H1 (cell line): Measurements from ENCODE around the gene OPN1MW3. TPM values are rescaled to one million over a fixed set of nuclear protein-coding genes. Genes with fewer than 3 reads are reported as not detected.
"Not testable (repeated sequence)": the region's sequence is repeated elsewhere in the genome, so short reads cannot be mapped to it uniquely, and the experiment has no call there.

Experiments
- CTCF ChIA-PET: fragments of 300-600 bp; sonication (Branson Sonifier 250); formaldehyde crosslinking; loops from one replicate; lab custom pipeline; 2021; ENCODE audit not compliant: partially characterized antibody; lab: Charles Lee
- POLR2A ChIA-PET: fragments of 300-600 bp; sonication (Branson Sonifier 250); formaldehyde crosslinking; loops from one replicate; lab custom pipeline; 2021; ENCODE audit warnings: inconsistent platforms; ENCODE audit not compliant: partially characterized antibody; lab: Charles Lee
- DNase-seq, 2 experiments: peaks; one replicate each; pipeline versions ENCODE4 v3.0.0 to v3.0.0-alpha.2; 2010 to 2022; ENCODE audit warnings: low spot score in 2 of 2, low read depth in 1 of 2, mixed read lengths in 1 of 2
- FAIRE-seq: peaks from 2 replicates; lab custom pipeline; 2011; peaks lifted over from hg19 to GRCh38; lab: Jason Lieb, UNC
- H2AFZ ChIP-seq: 2 replicates; pipeline ENCODE4 v1.8.1; 2012; ENCODE audit warnings: low read length, inconsistent platforms
- H2AK5ac ChIP-seq: 2 replicates; pipeline ENCODE4 v1.6.1; 2013; ENCODE audit warnings: low read depth, low read length
- H2BK120ac ChIP-seq: replicated peaks from 2 replicates; pipeline ENCODE3; 2013; ENCODE audit warnings: low read depth, low read length, inconsistent platforms
- H2BK12ac ChIP-seq: 2 replicates; pipeline ENCODE4 v1.6.1; 2013; ENCODE audit warnings: low read depth, low read length
- H2BK15ac ChIP-seq: 2 replicates; pipeline ENCODE4 v1.6.1; 2013; ENCODE audit warnings: low read length
- H2BK20ac ChIP-seq: 2 replicates; pipeline ENCODE4 v1.6.1; 2013; ENCODE audit warnings: low read length
- H2BK5ac ChIP-seq: 2 replicates; pipeline ENCODE4 v1.6.1; 2013; ENCODE audit warnings: low read depth, low read length
- H3K14ac ChIP-seq: 2 replicates; pipeline ENCODE4 v1.6.1; 2013; ENCODE audit warnings: inconsistent platforms; ENCODE audit not compliant: insufficient read length
- H3K18ac ChIP-seq: 2 replicates; pipeline ENCODE4 v1.6.1; 2013; ENCODE audit warnings: low read length; ENCODE audit errors: extremely low read depth
- H3K23ac ChIP-seq: 2 replicates; pipeline ENCODE4 v1.6.1; 2013; ENCODE audit warnings: inconsistent platforms; ENCODE audit not compliant: insufficient read length
- H3K23me2 ChIP-seq: 2 replicates; pipeline ENCODE4 v1.6.1; 2013; ENCODE audit warnings: low read depth, low read length
- H3K27ac ChIP-seq: 2 replicates; pipeline ENCODE4 v1.6.1; 2011; ENCODE audit warnings: low read depth, low read length, inconsistent platforms
- H3K27me3 ChIP-seq, 4 experiments: replicated peaks in 1 of 4; 1 replicate in 1 of 4; 2 replicates in 3 of 4; pipeline versions ENCODE4 v1.6.1 to v1.8.1; 2011 to 2013; ENCODE audit warnings: low read length in 3 of 4, mild to moderate bottlenecking in 3 of 4, inconsistent platforms in 2 of 4, mixed read lengths in 2 of 4, moderate library complexity in 1 of 4; ENCODE audit not compliant: control insufficient read depth in 3 of 4, insufficient read depth in 3 of 4; ENCODE audit errors: extremely low read depth in 1 of 4
- H3K36me3 ChIP-seq, 4 experiments: 2 replicates each; pipeline versions ENCODE4 v1.6.1 to v1.8.1; 2011 to 2013; ENCODE audit warnings: mild to moderate bottlenecking in 4 of 4, low read length in 3 of 4, moderate library complexity in 2 of 4, control low read depth in 1 of 4, inconsistent platforms in 1 of 4; ENCODE audit not compliant: insufficient read depth in 4 of 4, control insufficient read depth in 2 of 4
- H3K4ac ChIP-seq: replicated peaks from 2 replicates; pipeline ENCODE3; 2013; ENCODE audit warnings: low read length, low read depth, mixed read lengths, inconsistent platforms; ENCODE audit not compliant: insufficient read length
- H3K4me1 ChIP-seq, 4 experiments: replicated peaks in 1 of 4; 1 replicate in 1 of 4; 2 replicates in 3 of 4; pipeline versions ENCODE4 v1.6.1 to v1.8.1; 2011 to 2013; ENCODE audit warnings: low read length in 3 of 4, inconsistent platforms in 2 of 4, mixed read lengths in 1 of 4; ENCODE audit not compliant: insufficient read depth in 4 of 4, control insufficient read depth in 3 of 4
- H3K4me2 ChIP-seq, 2 experiments: 2 replicates each; pipeline versions ENCODE4 v1.6.1 to v1.8.1; 2011 to 2013; ENCODE audit warnings: low read depth in 2 of 2, low read length in 2 of 2, control low read depth in 1 of 2, inconsistent platforms in 1 of 2, mild to moderate bottlenecking in 1 of 2; ENCODE audit not compliant: insufficient read depth in 1 of 2
- H3K4me3 ChIP-seq, 4 experiments: fragments of 200-600, 300-600 bp in 1 of 4; sonication (generic), shearing (Covaris generic), sonication (Bioruptor Twin) in 1 of 4; 2 replicates each; pipeline versions ENCODE4 v1.5.1 to v1.8.1; 2011 to 2016; ENCODE audit warnings: low read length in 4 of 4, low read depth in 3 of 4, control low read depth in 2 of 4, inconsistent platforms in 2 of 4, mild to moderate bottlenecking in 2 of 4, mixed read lengths in 1 of 4, moderate library complexity in 1 of 4; ENCODE audit not compliant: insufficient read depth in 2 of 4; ENCODE audit errors: extremely low read depth in 1 of 4
- H3K56ac ChIP-seq: replicated peaks from 2 replicates; pipeline ENCODE3; 2013; ENCODE audit warnings: low read depth, mild to moderate bottlenecking, mixed read lengths, low read length, inconsistent platforms; ENCODE audit not compliant: insufficient read length
- H3K79me1 ChIP-seq: 2 replicates; pipeline ENCODE4 v1.6.1; 2013; ENCODE audit warnings: low read depth, low read length, control low read depth
- H3K79me2 ChIP-seq, 2 experiments: 2 replicates each; pipeline versions ENCODE4 v1.6.1 to v1.8.1; 2012 to 2013; ENCODE audit warnings: low read length in 2 of 2, mild to moderate bottlenecking in 2 of 2, inconsistent platforms in 1 of 2; ENCODE audit not compliant: insufficient read depth in 2 of 2, control insufficient read depth in 1 of 2
- H3K9ac ChIP-seq, 4 experiments: replicated peaks in 1 of 4; 1 replicate in 1 of 4; 2 replicates in 3 of 4; pipeline versions ENCODE4 v1.6.1 to v1.8.1; 2011 to 2013; ENCODE audit warnings: low read depth in 3 of 4, low read length in 3 of 4, control low read depth in 2 of 4, mild to moderate bottlenecking in 2 of 4, moderate library complexity in 2 of 4, inconsistent platforms in 1 of 4; ENCODE audit errors: extremely low read depth in 1 of 4
- H3K9me3 ChIP-seq, 2 experiments: 2 replicates each; pipeline versions ENCODE4 v1.6.1 to v1.8.1; 2012 to 2013; ENCODE audit warnings: mild to moderate bottlenecking in 2 of 2, moderate library complexity in 2 of 2, control low read depth in 1 of 2, inconsistent platforms in 1 of 2, low read depth in 1 of 2, low read length in 1 of 2, mixed read lengths in 1 of 2; ENCODE audit not compliant: insufficient read depth in 2 of 2
- H4K20me1 ChIP-seq, 2 experiments: replicated peaks in 1 of 2; 2 replicates each; pipeline versions ENCODE3 to v1.8.1; 2011 to 2013; ENCODE audit warnings: inconsistent platforms in 2 of 2, low read length in 2 of 2, mild to moderate bottlenecking in 1 of 2; ENCODE audit not compliant: insufficient read depth in 2 of 2, control insufficient read depth in 1 of 2
- H4K5ac ChIP-seq: 2 replicates; pipeline ENCODE4 v1.6.1; 2013; ENCODE audit warnings: low read length, low read depth, mixed read lengths, inconsistent platforms; ENCODE audit not compliant: insufficient read length
- H4K8ac ChIP-seq: 2 replicates; pipeline ENCODE4 v1.8.0; 2013; ENCODE audit warnings: mild to moderate bottlenecking, moderate library complexity, low read length, inconsistent platforms; ENCODE audit not compliant: insufficient read depth; ENCODE audit errors: extremely low read depth
- H4K91ac ChIP-seq: replicated peaks from 2 replicates; pipeline ENCODE3; 2013; ENCODE audit warnings: low read length, mixed read lengths, inconsistent platforms; ENCODE audit not compliant: insufficient read length
- WGBS, 2 experiments: shearing (Covaris generic) in 1 of 2; methylation state at CpG; one replicate each; pipeline versions ENCODE4 v1.1.6 to v1.1.7; 2013 to 2015; ENCODE audit warnings: low lambda C conversion rate in 2 of 2, mixed read lengths in 2 of 2, inconsistent platforms in 1 of 2, low coverage in 1 of 2, missing lambda C conversion rate in 1 of 2; ENCODE audit not compliant: insufficient replicate concordance in 2 of 2, insufficient coverage in 1 of 2, insufficient read length in 1 of 2; ENCODE audit errors: extremely low coverage in 1 of 2, missing lambda C conversion rate in 1 of 2; 5-methylcytosine and 5-hydroxymethylcytosine counted together
- polyA plus RNA-seq, 7 experiments: library from polyadenylated mRNA; depleted of rRNA in 3 of 7; stranded (reverse) in 5 of 7; unstranded in 2 of 7; fragments of >200 nt in 5 of 7; fragments of 200-250 nt in 2 of 7; gene quantifications; 1 replicate in 5 of 7; 2 replicates in 1 of 7; 4 replicates in 1 of 7; pipeline versions ENCODE4 v1.2.1 to v1.2.3, GENCODE V29; 2011 to 2013; ENCODE audit warnings: missing spikeins in 2 of 7, mixed read lengths in 2 of 7
- total RNA-seq: library from RNA; stranded (reverse); fragmentation: NEBNext Ultra II Directional; extraction: Animal tissue kit (Norgen Biotek cat#: 25700); gene quantifications from 2 replicates; pipeline ENCODE4 v1.2.1, GENCODE V29; 2021

OPN1MW3 gene
- total and polyA plus RNA-seq, 2 of the 8 experiments (the other 6 are each of a cell fraction or from before 2014, with no cell fraction given) = not detected

DNA sequence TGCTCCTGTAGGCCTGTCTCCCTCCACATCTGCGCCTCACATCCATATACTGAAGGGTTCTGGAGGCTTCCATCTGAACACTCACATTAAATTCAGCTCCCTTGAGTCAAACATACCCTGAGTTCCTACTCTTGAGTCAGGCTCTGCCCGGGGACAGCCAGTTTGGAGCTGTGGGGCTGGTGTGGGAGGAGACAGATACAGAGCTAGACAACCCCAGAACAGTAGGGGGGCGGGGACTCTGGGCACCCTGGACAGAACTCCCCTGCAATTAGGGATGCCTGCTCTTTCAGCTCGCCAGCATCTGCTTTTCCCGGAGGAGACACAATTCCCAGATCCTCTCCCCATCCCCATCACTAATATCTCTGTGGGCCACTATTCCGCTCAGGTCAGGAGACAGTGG, 32.1 kb upstream of the OPN1MW3 start:
- H3K27ac ChIP-seq, FAIRE-seq, H4K5ac ChIP-seq, H3K9me3 ChIP-seq, H2BK120ac ChIP-seq, H3K18ac ChIP-seq, H3K14ac ChIP-seq, H3K23me2 ChIP-seq, H2BK20ac ChIP-seq, H3K4me1 ChIP-seq, H2AK5ac ChIP-seq, H3K56ac ChIP-seq, H3K27me3 ChIP-seq, H4K91ac ChIP-seq, H2BK15ac ChIP-seq, CTCF ChIA-PET, H3K4me2 ChIP-seq, H2BK12ac ChIP-seq, POLR2A ChIA-PET, H3K4me3 ChIP-seq, H4K20me1 ChIP-seq, H2AFZ ChIP-seq, H3K79me1 ChIP-seq, H4K8ac ChIP-seq, H3K9ac ChIP-seq, DNase-seq, H3K79me2 ChIP-seq, H3K23ac ChIP-seq, H3K4ac ChIP-seq, H2BK5ac ChIP-seq, H3K36me3 ChIP-seq: not testable (repeated sequence)
- no CpG with 5 or more reads among the region's 6 CpGs for WGBS, 2 experiments

DNA sequence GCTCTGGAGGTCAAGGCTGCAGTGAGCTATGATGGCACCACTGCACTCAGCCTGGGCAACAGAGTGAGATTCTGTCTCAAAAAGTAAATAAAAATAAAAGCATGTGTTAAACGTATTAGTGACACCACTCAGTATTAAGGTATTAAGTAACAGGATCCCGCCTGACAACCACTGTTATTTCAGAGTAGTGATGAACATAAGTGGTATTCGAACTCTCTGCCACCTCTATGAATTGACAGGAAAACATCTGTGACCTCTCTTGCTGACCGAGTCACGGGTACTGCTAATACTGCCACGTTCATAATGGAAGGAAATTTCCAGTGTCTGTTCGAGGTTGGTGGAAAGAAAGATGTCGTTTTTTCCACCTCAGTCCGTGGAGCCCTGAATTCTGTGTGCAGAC, 30.7 kb upstream of the OPN1MW3 start:
- H4K5ac ChIP-seq, H3K4me1 ChIP-seq, CTCF ChIA-PET: not testable (repeated sequence)

More for the DNA sequence above, 30.7 kb upstream of the OPN1MW3 start:
- H2BK120ac ChIP-seq, H2BK15ac ChIP-seq, H3K36me3 ChIP-seq, H3K56ac ChIP-seq, H3K9ac ChIP-seq, H4K8ac ChIP-seq, H2AK5ac ChIP-seq, H3K27me3 ChIP-seq, FAIRE-seq, H3K9me3 ChIP-seq, H3K4me2 ChIP-seq, H2BK20ac ChIP-seq, H3K79me2 ChIP-seq, H3K23ac ChIP-seq, DNase-seq, H3K23me2 ChIP-seq, POLR2A ChIA-PET, H4K20me1 ChIP-seq, H3K79me1 ChIP-seq, H4K91ac ChIP-seq, H2AFZ ChIP-seq, H3K4me3 ChIP-seq, H2BK12ac ChIP-seq, H2BK5ac ChIP-seq, H3K18ac ChIP-seq, H3K27ac ChIP-seq, H3K14ac ChIP-seq, H3K4ac ChIP-seq: not testable (repeated sequence)
- WGBS, 2 experiments = no CpG with 5 or more reads among the region's 9 CpGs
